HL-60 (cell line): ENCODE measurements around the gene SP7.
"Not testable (repeated sequence)": the region's sequence is repeated elsewhere in the genome, so short reads cannot be mapped to it uniquely, and the experiment has no call there.

Experiments
- DNase-seq, 2 experiments: peaks; one replicate each; pipeline ENCODE4 v3.0.0-alpha.2; 2010 to 2020; ENCODE audit warnings: low read depth in 1 of 2, low spot score in 1 of 2
- H3K27ac ChIP-seq: fragments of 250-450 bp; sonication (Bioruptor Pico); replicated peaks from 2 replicates; pipeline ENCODE4 v1.5.1; 2020; ENCODE audit warnings: mild to moderate bottlenecking, moderate library complexity
- H3K27me3 ChIP-seq: fragments of 250-450 bp; sonication (Bioruptor Pico); 2 replicates; pipeline ENCODE4 v1.5.1; 2021; ENCODE audit warnings: mild to moderate bottlenecking, moderate library complexity; ENCODE audit not compliant: insufficient read depth, poor library complexity, severe bottlenecking
- H3K4me3 ChIP-seq: replicated peaks from 2 replicates; pipeline ENCODE4 v1.5.1; 2011; ENCODE audit warnings: mild to moderate bottlenecking, control low read depth, low read length; ENCODE audit not compliant: insufficient read depth
- GABPA ChIP-seq: IDR thresholded peaks from 2 replicates; pipeline ENCODE4 v1.6.1; 2012; ENCODE audit warnings: low read depth
- POLR2AphosphoS5 ChIP-seq: IDR thresholded peaks from 2 replicates; pipeline ENCODE4 v1.6.1; 2012; ENCODE audit warnings: low read depth
- SPI1 ChIP-seq: IDR thresholded peaks from 2 replicates; pipeline ENCODE4 v1.6.1; 2012; ENCODE audit warnings: low read depth, mild to moderate bottlenecking, borderline replicate concordance
- TF ChIP-seq, protein P1 (sequence below): IDR thresholded peaks from one replicate; pipeline ENCODE4 v1.5.1; 2011; ENCODE audit warnings: low read length, control low read depth, inconsistent platforms; ENCODE audit not compliant: insufficient read depth
- TF ChIP-seq, protein P2 (sequence below): IDR thresholded peaks from 2 replicates; pipeline ENCODE4 v1.6.1; 2012; ENCODE audit warnings: low read depth; ENCODE audit not compliant: insufficient replicate concordance

The SP7 gene

DNA sequence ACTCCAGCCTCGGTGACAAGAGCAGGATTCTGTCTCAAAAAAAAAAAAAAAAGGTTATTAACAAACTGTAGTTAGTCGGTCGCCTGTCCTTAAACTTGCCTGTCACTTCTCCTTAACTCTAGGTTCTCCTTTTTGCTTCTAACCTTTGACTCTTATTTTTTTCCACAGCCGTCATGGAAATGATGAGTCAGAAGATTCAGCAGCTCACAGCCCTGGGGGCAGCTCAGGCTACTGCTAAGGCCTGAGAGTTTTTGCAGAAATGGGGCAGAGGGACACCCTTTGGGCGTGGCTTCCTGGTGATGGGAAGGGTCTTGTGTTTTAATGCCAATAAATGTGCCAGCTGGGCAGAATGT lies 37.1 kb downstream of the SP7 start:
- no peaks in the 10 kb centered on the region for H3K27me3 ChIP-seq
- H3K4me3 ChIP-seq, result peak overlapping the region; percentile 95
- peak overlapping the region; percentile 95 for H3K27ac ChIP-seq
- no peak for TF ChIP-seq GABPA
- TF ChIP-seq SPI1, result peak; percentile 62; the same call in 1 of the 2 replicates
- no peak for TF ChIP-seq POLR2AphosphoS5
- TF ChIP-seq, protein P1, sequence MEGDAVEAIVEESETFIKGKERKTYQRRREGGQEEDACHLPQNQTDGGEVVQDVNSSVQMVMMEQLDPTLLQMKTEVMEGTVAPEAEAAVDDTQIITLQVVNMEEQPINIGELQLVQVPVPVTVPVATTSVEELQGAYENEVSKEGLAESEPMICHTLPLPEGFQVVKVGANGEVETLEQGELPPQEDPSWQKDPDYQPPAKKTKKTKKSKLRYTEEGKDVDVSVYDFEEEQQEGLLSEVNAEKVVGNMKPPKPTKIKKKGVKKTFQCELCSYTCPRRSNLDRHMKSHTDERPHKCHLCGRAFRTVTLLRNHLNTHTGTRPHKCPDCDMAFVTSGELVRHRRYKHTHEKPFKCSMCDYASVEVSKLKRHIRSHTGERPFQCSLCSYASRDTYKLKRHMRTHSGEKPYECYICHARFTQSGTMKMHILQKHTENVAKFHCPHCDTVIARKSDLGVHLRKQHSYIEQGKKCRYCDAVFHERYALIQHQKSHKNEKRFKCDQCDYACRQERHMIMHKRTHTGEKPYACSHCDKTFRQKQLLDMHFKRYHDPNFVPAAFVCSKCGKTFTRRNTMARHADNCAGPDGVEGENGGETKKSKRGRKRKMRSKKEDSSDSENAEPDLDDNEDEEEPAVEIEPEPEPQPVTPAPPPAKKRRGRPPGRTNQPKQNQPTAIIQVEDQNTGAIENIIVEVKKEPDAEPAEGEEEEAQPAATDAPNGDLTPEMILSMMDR, result no peak
- TF ChIP-seq, protein P2, sequence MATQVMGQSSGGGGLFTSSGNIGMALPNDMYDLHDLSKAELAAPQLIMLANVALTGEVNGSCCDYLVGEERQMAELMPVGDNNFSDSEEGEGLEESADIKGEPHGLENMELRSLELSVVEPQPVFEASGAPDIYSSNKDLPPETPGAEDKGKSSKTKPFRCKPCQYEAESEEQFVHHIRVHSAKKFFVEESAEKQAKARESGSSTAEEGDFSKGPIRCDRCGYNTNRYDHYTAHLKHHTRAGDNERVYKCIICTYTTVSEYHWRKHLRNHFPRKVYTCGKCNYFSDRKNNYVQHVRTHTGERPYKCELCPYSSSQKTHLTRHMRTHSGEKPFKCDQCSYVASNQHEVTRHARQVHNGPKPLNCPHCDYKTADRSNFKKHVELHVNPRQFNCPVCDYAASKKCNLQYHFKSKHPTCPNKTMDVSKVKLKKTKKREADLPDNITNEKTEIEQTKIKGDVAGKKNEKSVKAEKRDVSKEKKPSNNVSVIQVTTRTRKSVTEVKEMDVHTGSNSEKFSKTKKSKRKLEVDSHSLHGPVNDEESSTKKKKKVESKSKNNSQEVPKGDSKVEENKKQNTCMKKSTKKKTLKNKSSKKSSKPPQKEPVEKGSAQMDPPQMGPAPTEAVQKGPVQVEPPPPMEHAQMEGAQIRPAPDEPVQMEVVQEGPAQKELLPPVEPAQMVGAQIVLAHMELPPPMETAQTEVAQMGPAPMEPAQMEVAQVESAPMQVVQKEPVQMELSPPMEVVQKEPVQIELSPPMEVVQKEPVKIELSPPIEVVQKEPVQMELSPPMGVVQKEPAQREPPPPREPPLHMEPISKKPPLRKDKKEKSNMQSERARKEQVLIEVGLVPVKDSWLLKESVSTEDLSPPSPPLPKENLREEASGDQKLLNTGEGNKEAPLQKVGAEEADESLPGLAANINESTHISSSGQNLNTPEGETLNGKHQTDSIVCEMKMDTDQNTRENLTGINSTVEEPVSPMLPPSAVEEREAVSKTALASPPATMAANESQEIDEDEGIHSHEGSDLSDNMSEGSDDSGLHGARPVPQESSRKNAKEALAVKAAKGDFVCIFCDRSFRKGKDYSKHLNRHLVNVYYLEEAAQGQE, result no peak
- DNase-seq, result peak; percentile 82 to 90

DNA sequence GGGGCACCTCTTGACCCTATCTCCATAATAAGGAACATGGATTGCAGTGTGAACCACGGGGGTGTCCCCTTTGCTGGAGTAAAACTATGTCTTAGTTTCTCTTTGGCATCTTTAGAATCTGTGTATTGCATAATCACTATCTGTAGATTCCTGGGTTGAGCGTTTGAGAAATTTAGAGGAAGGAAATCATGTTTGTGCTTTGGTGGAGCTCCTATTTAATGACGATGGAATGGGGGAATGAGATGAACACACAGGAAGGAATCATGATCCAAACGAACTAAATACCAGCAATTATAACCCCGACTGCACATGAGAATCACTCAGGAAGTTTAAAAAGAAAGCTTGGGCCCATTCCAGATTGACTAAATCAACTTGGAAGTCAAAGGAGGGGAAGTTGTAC lies 38.0 kb downstream of the SP7 start:
- DNase-seq, result peak in 1 of 2 experiments; percentile 45
- H3K27me3 ChIP-seq, result no peaks in the 10 kb centered on the region
- H3K27ac ChIP-seq, result peak overlapping the region; percentile 95
- TF ChIP-seq POLR2AphosphoS5 (no peak), SPI1 (no peak), GABPA (no peak)
- TF ChIP-seq, protein P2, result no peak
- TF ChIP-seq, protein P1, result no peak
- no peak overlapping the region for H3K4me3 ChIP-seq

DNA sequence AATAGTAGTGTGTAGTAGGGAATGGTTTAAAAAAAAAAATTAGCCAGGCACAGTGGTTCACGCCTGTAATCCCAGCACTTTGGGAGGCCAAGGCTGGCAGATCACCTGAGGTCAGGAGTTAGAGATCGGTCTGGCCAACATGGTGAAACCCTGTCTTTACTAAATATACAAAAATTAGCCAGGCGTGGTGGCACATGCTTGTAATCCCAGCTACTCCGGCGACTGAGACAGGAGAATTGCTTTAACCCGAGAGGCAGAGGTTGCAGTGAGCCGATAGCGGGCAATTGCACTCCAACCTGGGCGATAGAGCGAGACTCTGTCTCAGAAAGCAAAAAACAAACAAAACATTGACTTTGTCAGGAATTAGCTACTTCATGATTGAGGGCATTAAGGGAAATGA lies 39.0 kb downstream of the SP7 start:
- DNase-seq, H3K4me3 ChIP-seq, H3K27me3 ChIP-seq: not testable (repeated sequence)
- peak overlapping the region; percentile 95 for H3K27ac ChIP-seq

DNA sequence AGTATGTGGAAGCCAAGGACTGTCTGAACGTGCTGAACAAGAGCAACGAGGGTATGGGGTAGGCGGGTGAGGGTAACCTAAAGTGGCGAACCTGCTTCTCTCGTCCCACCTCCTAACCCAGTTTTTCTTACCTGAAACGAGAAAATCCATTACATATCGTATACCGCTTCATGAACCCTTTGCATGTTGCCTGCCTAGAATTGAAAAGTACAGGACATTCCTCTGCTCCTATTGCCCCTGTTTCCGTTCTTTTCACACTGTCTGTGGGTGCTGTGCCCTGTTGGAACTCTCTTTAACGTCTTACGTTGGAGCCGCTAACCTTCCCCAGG lies 40.3 kb downstream of the SP7 start:
- DNase-seq, result no peak
- Histone ChIP-seq H3K4me3 (peak overlapping the region; percentile 66), H3K27ac (peak overlapping the region; percentile 95), H3K27me3 (no peaks in the 10 kb centered on the region)
- TF ChIP-seq, protein P2, result no peak
